Measurements from ENCODE around the gene CCDC27.

Gene CCDC27

GRCh38 chr1:3712573-3713535, 39.4 kb upstream of the CCDC27 start:
- no peak overlapping the region for H3K27ac ChIP-seq
- TF ChIP-seq CTCF (IDR thresholded peaks at IDR 0.05) (no peak), ZFX (IDR thresholded peaks at IDR 0.05; ENCODE audit: borderline replicate concordance) (no peak)

- no peak for TF ChIP-seq ZFX (IDR thresholded peaks at IDR 0.05; ENCODE audit: borderline replicate concordance)
- no peak for TF ChIP-seq CTCF (IDR thresholded peaks at IDR 0.05)
These were observed 38.4 kb upstream of the CCDC27 start for GRCh38 chr1:3713840-3714239.

GRCh38 chr1:3714284-3714741, 37.9 kb upstream of the CCDC27 start:
- TF ChIP-seq ZFX (IDR thresholded peaks at IDR 0.05; ENCODE audit: borderline replicate concordance) (no peak), CTCF (IDR thresholded peaks at IDR 0.05) (no peak)
- H3K27ac ChIP-seq, result no peak overlapping the region

More at GRCh38 chr1:3713840-3714239, 38.4 kb upstream of the CCDC27 start:
- no peak overlapping the region for H3K27ac ChIP-seq

- TF ChIP-seq CTCF (IDR thresholded peaks at IDR 0.05), result no peak
- no peak overlapping the region for H3K27ac ChIP-seq
These were observed 37.4 kb upstream of the CCDC27 start for GRCh38 chr1:3714814-3715213.

GRCh38 chr1:3716351-3716750, 35.9 kb upstream of the CCDC27 start:
- TF ChIP-seq ZFX (IDR thresholded peaks at IDR 0.05; ENCODE audit: borderline replicate concordance) (no peak), CTCF (IDR thresholded peaks at IDR 0.05) (no peak)

GRCh38 chr1:3717041-3717714, 35.1 kb upstream of the CCDC27 start:
- H3K27ac ChIP-seq, result no peak overlapping the region
- no peak for TF ChIP-seq ZFX (IDR thresholded peaks at IDR 0.05; ENCODE audit: borderline replicate concordance)
- TF ChIP-seq CTCF (IDR thresholded peaks at IDR 0.05), result no peak

More at GRCh38 chr1:3716351-3716750, 35.9 kb upstream of the CCDC27 start:
- H3K27ac ChIP-seq, result no peak overlapping the region

All from 22Rv1 (cell line).